Thyroid gland (tissue), 4 donors: ENCODE measurements around the gene LILRA6.
"Not testable (repeated sequence)": the region's sequence is repeated elsewhere in the genome, so short reads cannot be mapped to it uniquely, and the experiment has no call there.

Source experiments
- CTCF ChIP-seq, 6 experiments: fragments of 200-600 bp in 3 of 6; fragments of 450-650 bp in 3 of 6; sonication (generic) in 3 of 6; IDR thresholded peaks; one replicate each; pipeline ENCODE4 v1.5.1; 2016 to 2019; ENCODE audit warnings: antibody characterized with exemption in 6 of 6, mild to moderate bottlenecking in 2 of 6, inconsistent platforms in 1 of 6, moderate library complexity in 1 of 6
- POLR2A ChIP-seq, 2 donors: fragments of 450-650 bp; IDR thresholded peaks; one replicate each; pipeline ENCODE4 v1.6.1; 2017; ENCODE audit warnings: antibody characterized with exemption in 2 of 2, mild to moderate bottlenecking in 2 of 2, moderate library complexity in 1 of 2

GRCh38 chr19:54289160-54289559, 46.6 kb upstream of the LILRA6 start:
- TF ChIP-seq CTCF, POLR2A (IDR thresholded peaks at IDR 0.05): not testable (repeated sequence)
